GM12878 (cell line): ENCODE data around the gene TBCD. TPM values are rescaled to one million over a fixed set of nuclear protein-coding genes. Genes with fewer than 3 reads are reported as not detected.

Experiments used
- ASH2L ChIP-seq: fragments of 300-600, 200-600 bp; sonication (generic); IDR thresholded peaks from 2 replicates; pipeline ENCODE4 v1.6.1; 2017; ENCODE audit warnings: low read depth, mild to moderate bottlenecking, borderline replicate concordance
- BCL11A ChIP-seq: IDR thresholded peaks from 2 replicates; pipeline ENCODE4 v1.6.1; 2011; ENCODE audit warnings: low read depth, low read length
- BRCA1 ChIP-seq: IDR thresholded peaks from 2 replicates; pipeline ENCODE4 v1.6.1; 2011; ENCODE audit warnings: low read depth, low read length, improper control_type of control experiment
- CEBPB ChIP-seq, 2 experiments: fragments of 150-350 bp in 1 of 2; IDR thresholded peaks; 2 replicates each; pipeline ENCODE4 v1.6.1; 2012 to 2014; ENCODE audit warnings: low read depth in 2 of 2, low read length in 2 of 2, borderline replicate concordance in 1 of 2, inconsistent platforms in 1 of 2
- FOS ChIP-seq: IDR thresholded peaks from 3 replicates; pipeline ENCODE4 v1.6.1; 2011; ENCODE audit warnings: borderline replicate concordance; ENCODE audit not compliant: insufficient read length; ENCODE audit errors: extremely low read depth
- PAX5 ChIP-seq: IDR thresholded peaks from 2 replicates; pipeline ENCODE4 v1.6.1; 2011; ENCODE audit warnings: low read depth, low read length, borderline replicate concordance
- POLR2A ChIP-seq: IDR thresholded peaks from 2 replicates; pipeline ENCODE4 v1.6.1; 2011; ENCODE audit warnings: low read depth, mild to moderate bottlenecking, low read length
- RAD21 ChIP-seq: IDR thresholded peaks from 2 replicates; pipeline ENCODE4 v1.6.1; 2011; ENCODE audit warnings: mild to moderate bottlenecking, low read depth, low read length, moderate library complexity; ENCODE audit not compliant: insufficient read depth
- RUNX3 ChIP-seq: IDR thresholded peaks from 2 replicates; pipeline ENCODE4 v1.6.1; 2012; ENCODE audit warnings: low read length, inconsistent platforms
- SMARCA5 ChIP-seq: fragments of 450-650 bp; IDR thresholded peaks from 2 replicates; pipeline ENCODE4 v1.6.1; 2017; ENCODE audit warnings: mild to moderate bottlenecking
- SRF ChIP-seq, 2 experiments: IDR thresholded peaks; 2 replicates each; pipeline ENCODE4 v1.6.1; 2011; ENCODE audit warnings: low read depth in 2 of 2, low read length in 2 of 2, mild to moderate bottlenecking in 1 of 2, moderate library complexity in 1 of 2
- TAF1 ChIP-seq: IDR thresholded peaks from 2 replicates; pipeline ENCODE4 v1.6.1; 2011; ENCODE audit warnings: mild to moderate bottlenecking, low read depth, low read length, borderline replicate concordance
- polyA plus RNA-seq, 11 experiments: library from polyadenylated mRNA; depleted of rRNA in 4 of 11; unstranded in 6 of 11; stranded (reverse) in 5 of 11; fragments of >200 nt; fragmentation: Nextera tagmentation in 4 of 11; fragmentation: Illumina TruSeq in 1 of 11; extraction: Ambion mirVana in 4 of 11; extraction: Trizol in 1 of 11; gene quantifications; 1 replicate in 1 of 11; 2 replicates in 10 of 11; pipeline versions ENCODE4 v1.2.1 to v1.2.3, GENCODE V29; 2011 to 2016; ENCODE audit warnings: inconsistent platforms in 2 of 11, missing spikeins in 2 of 11, low read depth in 1 of 11
- total RNA-seq, 4 experiments: library from RNA; depleted of rRNA in 3 of 4; stranded (reverse); fragments of >200 nt in 3 of 4; fragmentation: Illumina TruSeq in 1 of 4; extraction: Trizol in 1 of 4; gene quantifications; 2 replicates each; pipeline versions ENCODE4 v1.2.1 to v1.2.3, GENCODE V29; 2013 to 2021
- TF ChIP-seq, protein P1 (sequence below): fragments of 450-650 bp; IDR thresholded peaks from 2 replicates; pipeline ENCODE4 v1.6.1; 2017; ENCODE audit warnings: mild to moderate bottlenecking

TBCD gene
- total and polyA plus RNA-seq, 10 of the 15 experiments (the other 5 are each of a cell fraction or from before 2014, with no cell fraction given), result 10.3 to 114 (median 52.4) TPM

DNA sequence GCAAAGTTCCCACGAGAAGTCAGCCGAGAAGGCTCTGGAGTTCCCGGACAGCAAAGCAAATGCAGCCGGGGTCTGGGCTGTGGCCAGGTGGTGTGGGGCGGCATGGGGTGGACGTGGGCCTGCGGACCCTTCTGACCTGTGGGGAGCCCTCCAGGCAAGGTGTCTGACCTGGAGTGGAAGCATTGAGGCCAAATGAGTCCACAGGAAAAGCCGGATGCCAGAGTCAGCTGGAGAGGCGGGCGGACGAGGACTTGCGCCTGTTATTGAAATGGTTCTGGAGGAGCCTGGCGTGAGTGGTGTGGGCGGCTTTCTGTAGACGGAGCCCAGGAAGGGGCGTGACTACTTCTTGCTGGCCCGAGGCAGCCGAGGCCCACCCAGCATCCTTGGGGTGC is 138.5 kb downstream of the TBCD start (continued):
- TF ChIP-seq SRF (IDR thresholded peaks at IDR 0.05; ENCODE audit: low read depth in 2 of 2, low read length in 2 of 2) (no peak), CEBPB (IDR thresholded peaks at IDR 0.05; ENCODE audit: borderline replicate concordance in 1 of 2, low read depth in 2 of 2, low read length in 2 of 2) (no peak), BRCA1 (no peak), ASH2L (no peak), BCL11A (no peak), TAF1 (no peak), SMARCA5 (no peak), RUNX3 (no peak), RAD21 (no peak), POLR2A (no peak), PAX5 (no peak), FOS (no peak)
- TF ChIP-seq, protein P1, sequence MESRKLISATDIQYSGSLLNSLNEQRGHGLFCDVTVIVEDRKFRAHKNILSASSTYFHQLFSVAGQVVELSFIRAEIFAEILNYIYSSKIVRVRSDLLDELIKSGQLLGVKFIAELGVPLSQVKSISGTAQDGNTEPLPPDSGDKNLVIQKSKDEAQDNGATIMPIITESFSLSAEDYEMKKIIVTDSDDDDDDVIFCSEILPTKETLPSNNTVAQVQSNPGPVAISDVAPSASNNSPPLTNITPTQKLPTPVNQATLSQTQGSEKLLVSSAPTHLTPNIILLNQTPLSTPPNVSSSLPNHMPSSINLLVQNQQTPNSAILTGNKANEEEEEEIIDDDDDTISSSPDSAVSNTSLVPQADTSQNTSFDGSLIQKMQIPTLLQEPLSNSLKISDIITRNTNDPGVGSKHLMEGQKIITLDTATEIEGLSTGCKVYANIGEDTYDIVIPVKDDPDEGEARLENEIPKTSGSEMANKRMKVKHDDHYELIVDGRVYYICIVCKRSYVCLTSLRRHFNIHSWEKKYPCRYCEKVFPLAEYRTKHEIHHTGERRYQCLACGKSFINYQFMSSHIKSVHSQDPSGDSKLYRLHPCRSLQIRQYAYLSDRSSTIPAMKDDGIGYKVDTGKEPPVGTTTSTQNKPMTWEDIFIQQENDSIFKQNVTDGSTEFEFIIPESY, result no peak
